Right lobe of liver (tissue), 4 donors: ENCODE results near the gene CNKSR2.

ENCODE experiments used
- CTCF ChIP-seq, 4 donors: fragments of 200-600 bp in 3 of 4; fragments of 450-650 bp in 1 of 4; IDR thresholded peaks; one replicate each; pipeline versions ENCODE4 v1.5.1 to v1.8.0; 2016 to 2022; ENCODE audit warnings: antibody characterized with exemption in 4 of 4, mild to moderate bottlenecking in 2 of 4
- POLR2A ChIP-seq: fragments of 450-650 bp; IDR thresholded peaks from one replicate; pipeline ENCODE4 v1.6.1; 2017; ENCODE audit warnings: antibody characterized with exemption, mild to moderate bottlenecking
- donor health status: DM: no; HTN: no; CAD: no.
- donor health status: DM: no; HTN: no; CAD: no.
- donor health status: DM: no; HTN: yes; CAD: no.

DNA sequence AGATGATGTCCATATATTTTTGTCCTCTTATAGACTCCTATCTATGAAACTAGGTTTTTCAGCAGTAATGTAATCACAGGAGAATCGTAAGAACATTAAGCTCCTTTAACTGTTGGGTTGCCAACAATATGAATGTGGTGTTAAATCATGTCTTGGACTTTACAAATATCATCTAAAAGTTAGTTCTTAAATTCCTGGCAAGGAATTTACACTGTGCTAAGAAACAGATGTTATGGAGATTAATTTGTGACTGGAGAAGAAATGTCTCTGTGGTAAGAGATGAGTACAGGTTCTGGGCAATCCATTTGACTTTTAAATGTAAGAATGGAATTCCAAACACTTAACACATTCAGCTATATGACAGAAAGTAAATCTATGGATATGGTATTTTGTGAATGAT is 34.6 kb downstream of the CNKSR2 start:
- TF ChIP-seq CTCF (IDR thresholded peaks at IDR 0.05) (no peak), POLR2A (no peak)
